Epithelial cell of prostate (primary cell): ENCODE data around the gene PAFAH2.

Source experiments
- DNase-seq: peaks from one replicate; pipeline ENCODE4 v3.0.0-alpha.2; 2011; ENCODE audit warnings: low read depth, low spot score
- H3K27ac ChIP-seq: fragments of 450-650 bp; 2 replicates; pipeline ENCODE4 v1.5.1; 2017; ENCODE audit warnings: mild to moderate bottlenecking

The PAFAH2 gene

GRCh38 chr1:26032656-26033357, 34.9 kb upstream of the PAFAH2 start:
- no peak overlapping the region for H3K27ac ChIP-seq
- no peak for DNase-seq

- DNase-seq, result no peak
Observed at GRCh38 chr1:26031611-26032220, 33.9 kb upstream of the PAFAH2 start.

GRCh38 chr1:26031196-26031595, 33.3 kb upstream of the PAFAH2 start:
- no peak for DNase-seq
- H3K27ac ChIP-seq, result no peak overlapping the region

More at GRCh38 chr1:26031611-26032220, 33.9 kb upstream of the PAFAH2 start:
- no peak overlapping the region for H3K27ac ChIP-seq

GRCh38 chr1:26029864-26030481, 32.1 kb upstream of the PAFAH2 start:
- H3K27ac ChIP-seq, result no peak overlapping the region
- no peak for DNase-seq

- DNase-seq, result no peak
- no peak overlapping the region for H3K27ac ChIP-seq
Observed at GRCh38 chr1:26029054-26029863, 31.4 kb upstream of the PAFAH2 start.

- DNase-seq, result no peak
- H3K27ac ChIP-seq, result no peak overlapping the region
Observed at GRCh38 chr1:26028490-26028980, 30.7 kb upstream of the PAFAH2 start.

- H3K27ac ChIP-seq, result no peak overlapping the region
- no peak for DNase-seq
Observed at GRCh38 chr1:26027716-26028489, 30.0 kb upstream of the PAFAH2 start.

GRCh38 chr1:26025517-26025916, 27.7 kb upstream of the PAFAH2 start:
- H3K27ac ChIP-seq, result no peak overlapping the region
- DNase-seq, result no peak

- DNase-seq, result no peak
- no peak overlapping the region for H3K27ac ChIP-seq
Observed at GRCh38 chr1:26025060-26025459, 27.2 kb upstream of the PAFAH2 start.

GRCh38 chr1:26023826-26024225, 26.0 kb upstream of the PAFAH2 start:
- no peak overlapping the region for H3K27ac ChIP-seq
- DNase-seq, result no peak

- no peak overlapping the region for H3K27ac ChIP-seq
- no peak for DNase-seq
Observed at GRCh38 chr1:26023009-26023408, 25.1 kb upstream of the PAFAH2 start.

- H3K27ac ChIP-seq, result no peak overlapping the region
- DNase-seq, result no peak
Observed at GRCh38 chr1:26022404-26022779, 24.5 kb upstream of the PAFAH2 start.

- no peak within 1 kb of the TSS for H3K27ac ChIP-seq
- no peak for DNase-seq
Observed at GRCh38 chr1:26021647-26022403, 24.0 kb upstream of the PAFAH2 start, which contains the start of gene EXTL1. Gene EXTL1, plus strand, starts transcription at chr1:26021775. Its CDS starts 872 bp downstream, at chr1:26022647.

- DNase-seq, result no peak
- H3K27ac ChIP-seq, result no peak overlapping the region
Observed at GRCh38 chr1:26020941-26021646, 23.2 kb upstream of the PAFAH2 start.

- DNase-seq, result no peak
Observed at GRCh38 chr1:26020330-26020768, 22.5 kb upstream of the PAFAH2 start.

GRCh38 chr1:26019641-26020315, 21.9 kb upstream of the PAFAH2 start:
- no peak for DNase-seq
- no peak overlapping the region for H3K27ac ChIP-seq

More at GRCh38 chr1:26020330-26020768, 22.5 kb upstream of the PAFAH2 start:
- H3K27ac ChIP-seq, result no peak overlapping the region

- no peak for DNase-seq
- H3K27ac ChIP-seq, result no peak overlapping the region
Observed at GRCh38 chr1:26017606-26018005, 19.7 kb upstream of the PAFAH2 start.
